SK-N-SH treated with all-trans-retinoic acid at 6 μM for 48 hours (cell line): Measurements from ENCODE around the gene EGFL7.

Experiments
- ATAC-seq: fragments of 200-7000 bp; cut with Tn5 transposase; 3 replicates; pipeline ENCODE4 v1.9.1; 2020; ENCODE audit warnings: mild to moderate bottlenecking, moderate library complexity
- ARNTL ChIP-seq: fragments of 450-650 bp; formaldehyde crosslinking; IDR thresholded peaks from 2 replicates; pipeline ENCODE4 v1.5.0; 2020; ENCODE audit warnings: low read depth, mild to moderate bottlenecking, moderate library complexity, borderline replicate concordance
- BACH2 ChIP-seq: fragments of 250-450 bp; sonication (Bioruptor Pico); IDR thresholded peaks from 2 replicates; pipeline ENCODE4 v1.9.0; 2021; ENCODE audit warnings: mild to moderate bottlenecking, borderline replicate concordance
- CSDC2 ChIP-seq: fragments of 250-450 bp; sonication (Bioruptor Pico); IDR thresholded peaks from 2 replicates; pipeline ENCODE4 v1.5.0; 2020; ENCODE audit warnings: mild to moderate bottlenecking, moderate library complexity
- ESRRG ChIP-seq: fragments of 250-450 bp; sonication (Bioruptor Pico); IDR thresholded peaks from 2 replicates; pipeline ENCODE4 v1.6.1; 2021; ENCODE audit warnings: mild to moderate bottlenecking
- GLIS3 ChIP-seq: fragments of 250-450 bp; sonication (Bioruptor Pico); IDR thresholded peaks from 2 replicates; pipeline ENCODE4 v1.5.0; 2020; ENCODE audit warnings: mild to moderate bottlenecking, moderate library complexity
- ISL1 ChIP-seq: fragments of 250-450 bp; sonication (Bioruptor Pico); IDR thresholded peaks from 2 replicates; pipeline ENCODE4 v2.1.2; 2022; ENCODE audit warnings: mild to moderate bottlenecking, moderate library complexity
- OSR1 ChIP-seq: fragments of 250-450 bp; sonication (Bioruptor Pico); IDR thresholded peaks from 2 replicates; pipeline ENCODE4 v1.8.0; 2022; ENCODE audit warnings: moderate library complexity, mild to moderate bottlenecking, inconsistent platforms
- PATZ1 ChIP-seq: fragments of 250-450 bp; sonication (Bioruptor Pico); IDR thresholded peaks from 2 replicates; pipeline ENCODE4 v1.8.0; 2020; ENCODE audit warnings: mild to moderate bottlenecking, moderate library complexity, borderline replicate concordance
- PPARA ChIP-seq: fragments of 250-450 bp; sonication (Bioruptor Pico); IDR thresholded peaks from 2 replicates; pipeline ENCODE4 v1.5.0; 2020; ENCODE audit warnings: mild to moderate bottlenecking, borderline replicate concordance
- RARB ChIP-seq: fragments of 250-450 bp; sonication (Bioruptor Pico); IDR thresholded peaks from 2 replicates; pipeline ENCODE4 v1.8.0; 2021; ENCODE audit warnings: mild to moderate bottlenecking, moderate library complexity
- SNAI2 ChIP-seq: fragments of 250-450 bp; sonication (Bioruptor Pico); IDR thresholded peaks from 2 replicates; pipeline ENCODE4 v1.5.0; 2020; ENCODE audit warnings: mild to moderate bottlenecking, moderate library complexity
- TCF4 ChIP-seq: fragments of 250-450 bp; sonication (Bioruptor Pico); IDR thresholded peaks from 2 replicates; pipeline ENCODE4 v1.8.0; 2021; ENCODE audit warnings: mild to moderate bottlenecking, moderate library complexity, borderline replicate concordance
- TOX ChIP-seq: fragments of 250-450 bp; sonication (Bioruptor Pico); IDR thresholded peaks from 2 replicates; pipeline ENCODE4 v1.8.0; 2021; ENCODE audit warnings: mild to moderate bottlenecking, moderate library complexity, borderline replicate concordance
- ZC3H10 ChIP-seq: fragments of 250-450 bp; sonication (Bioruptor Pico); IDR thresholded peaks from 2 replicates; pipeline ENCODE4 v1.5.1; 2021; ENCODE audit warnings: mild to moderate bottlenecking, moderate library complexity
- ZFP3 ChIP-seq: fragments of 250-450 bp; sonication (Bioruptor Pico); IDR thresholded peaks from 2 replicates; pipeline ENCODE4 v1.5.0; 2020; ENCODE audit warnings: mild to moderate bottlenecking, moderate library complexity
- ZFP30 ChIP-seq: fragments of 450-650 bp; formaldehyde crosslinking; IDR thresholded peaks from 2 replicates; pipeline ENCODE4 v1.5.0; 2022; ENCODE audit warnings: mild to moderate bottlenecking, moderate library complexity
- ZNF565 ChIP-seq: fragments of 450-650 bp; formaldehyde crosslinking; conservative IDR thresholded peaks from 2 replicates; pipeline ENCODE4 v1.5.0; 2020; ENCODE audit warnings: low read depth, mild to moderate bottlenecking, moderate library complexity
- ZNF70 ChIP-seq: fragments of 450-650 bp; formaldehyde crosslinking; IDR thresholded peaks from 2 replicates; pipeline ENCODE4 v1.5.0; 2020; ENCODE audit warnings: mild to moderate bottlenecking, moderate library complexity
- ZNF8 ChIP-seq: fragments of 450-650 bp; formaldehyde crosslinking; IDR thresholded peaks from 2 replicates; pipeline ENCODE4 v1.5.0; 2020; ENCODE audit warnings: mild to moderate bottlenecking, moderate library complexity
- TF ChIP-seq, protein P1 (sequence below): fragments of 250-450 bp; sonication (Bioruptor Pico); IDR thresholded peaks from 2 replicates; pipeline ENCODE4 v1.8.0; 2021; ENCODE audit warnings: low read depth, mild to moderate bottlenecking, moderate library complexity, borderline replicate concordance
- TF ChIP-seq, protein P2 (sequence below): fragments of 250-450 bp; sonication (Bioruptor Pico); IDR thresholded peaks from 2 replicates; pipeline ENCODE4 v1.5.1; 2021; ENCODE audit warnings: mild to moderate bottlenecking, moderate library complexity
- TF ChIP-seq, protein P3 (sequence below): fragments of 250-450 bp; sonication (Bioruptor Pico); IDR thresholded peaks from 2 replicates; pipeline ENCODE4 v1.5.1; 2020; ENCODE audit warnings: low read depth, mild to moderate bottlenecking, moderate library complexity

Gene EGFL7

DNA sequence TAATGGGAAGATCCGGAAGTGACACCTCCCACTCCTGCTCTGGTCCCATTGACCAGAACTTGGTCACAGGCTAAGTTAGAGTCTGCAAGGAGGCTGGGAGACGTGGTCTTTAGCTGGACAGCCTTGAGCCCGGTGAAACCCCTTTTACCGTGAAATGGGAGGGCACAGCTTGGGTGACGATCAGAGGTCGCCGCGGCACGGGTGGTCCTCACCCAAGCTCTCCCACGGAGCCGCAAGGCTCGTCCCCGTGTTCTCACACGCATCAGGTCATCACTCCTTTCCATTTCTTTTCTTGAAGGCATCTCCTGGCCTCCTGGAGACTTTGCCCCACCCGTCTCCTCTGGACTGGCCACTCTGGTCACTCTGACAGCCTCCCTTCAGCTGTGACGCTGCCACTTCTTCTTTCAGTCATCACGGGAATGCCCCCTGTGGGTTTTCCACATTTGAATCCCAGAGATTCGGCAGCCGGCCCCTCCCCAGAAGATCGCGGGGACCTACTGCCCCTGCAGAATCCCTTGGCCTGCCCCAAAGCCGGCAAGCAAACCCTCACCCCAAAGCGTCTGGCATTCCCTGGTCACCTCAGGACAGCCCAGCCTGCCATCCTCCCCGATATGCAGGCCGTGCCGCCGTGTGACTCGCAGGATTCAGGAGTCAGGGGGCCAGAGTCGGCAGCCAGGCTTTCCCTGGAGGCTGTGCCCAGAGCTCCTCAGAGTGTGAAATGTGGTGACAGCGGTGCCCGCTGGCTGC lies 18.9 kb upstream of the EGFL7 start:
- ATAC-seq, result no peak
- TF ChIP-seq GLIS3 (no peak), ZFP30 (CRISPR knock-in tag) (no peak), ESRRG (CRISPR knock-in tag) (no peak), TOX (CRISPR knock-in tag) (no peak), ISL1 (CRISPR knock-in tag) (no peak)
- TF ChIP-seq, protein P1, sequence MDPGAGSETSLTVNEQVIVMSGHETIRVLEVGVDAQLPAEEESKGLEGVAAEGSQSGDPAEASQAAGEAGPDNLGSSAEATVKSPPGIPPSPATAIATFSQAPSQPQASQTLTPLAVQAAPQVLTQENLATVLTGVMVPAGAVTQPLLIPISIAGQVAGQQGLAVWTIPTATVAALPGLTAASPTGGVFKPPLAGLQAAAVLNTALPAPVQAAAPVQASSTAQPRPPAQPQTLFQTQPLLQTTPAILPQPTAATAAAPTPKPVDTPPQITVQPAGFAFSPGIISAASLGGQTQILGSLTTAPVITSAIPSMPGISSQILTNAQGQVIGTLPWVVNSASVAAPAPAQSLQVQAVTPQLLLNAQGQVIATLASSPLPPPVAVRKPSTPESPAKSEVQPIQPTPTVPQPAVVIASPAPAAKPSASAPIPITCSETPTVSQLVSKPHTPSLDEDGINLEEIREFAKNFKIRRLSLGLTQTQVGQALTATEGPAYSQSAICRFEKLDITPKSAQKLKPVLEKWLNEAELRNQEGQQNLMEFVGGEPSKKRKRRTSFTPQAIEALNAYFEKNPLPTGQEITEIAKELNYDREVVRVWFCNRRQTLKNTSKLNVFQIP, result no peak

GRCh38 chr9:136644343-136644592 lies 18.4 kb upstream of the EGFL7 start:
- no peak for ATAC-seq

GRCh38 chr9:136644593-136645351 lies 17.9 kb upstream of the EGFL7 start:
- ATAC-seq, result no peak; the same call in 2 of the 3 replicates
- no peak for TF ChIP-seq ZNF70 (CRISPR knock-in tag)
- TF ChIP-seq, protein P2, sequence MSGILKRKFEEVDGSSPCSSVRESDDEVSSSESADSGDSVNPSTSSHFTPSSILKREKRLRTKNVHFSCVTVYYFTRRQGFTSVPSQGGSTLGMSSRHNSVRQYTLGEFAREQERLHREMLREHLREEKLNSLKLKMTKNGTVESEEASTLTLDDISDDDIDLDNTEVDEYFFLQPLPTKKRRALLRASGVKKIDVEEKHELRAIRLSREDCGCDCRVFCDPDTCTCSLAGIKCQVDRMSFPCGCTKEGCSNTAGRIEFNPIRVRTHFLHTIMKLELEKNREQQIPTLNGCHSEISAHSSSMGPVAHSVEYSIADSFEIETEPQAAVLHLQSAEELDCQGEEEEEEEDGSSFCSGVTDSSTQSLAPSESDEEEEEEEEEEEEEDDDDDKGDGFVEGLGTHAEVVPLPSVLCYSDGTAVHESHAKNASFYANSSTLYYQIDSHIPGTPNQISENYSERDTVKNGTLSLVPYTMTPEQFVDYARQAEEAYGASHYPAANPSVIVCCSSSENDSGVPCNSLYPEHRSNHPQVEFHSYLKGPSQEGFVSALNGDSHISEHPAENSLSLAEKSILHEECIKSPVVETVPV (CRISPR knock-in tag), result no peak
- no peak for TF ChIP-seq ISL1 (CRISPR knock-in tag)
- no peak for TF ChIP-seq ZNF8 (CRISPR knock-in tag)
- no peak for TF ChIP-seq ZC3H10 (CRISPR knock-in tag)
- no peak for TF ChIP-seq SNAI2 (CRISPR knock-in tag)
- TF ChIP-seq PATZ1 (CRISPR knock-in tag), result no peak
- TF ChIP-seq OSR1, result no peak
- TF ChIP-seq RARB, result no peak
- no peak for TF ChIP-seq TCF4
- no peak for TF ChIP-seq PPARA (CRISPR knock-in tag)
- TF ChIP-seq, protein P1, result no peak
- TF ChIP-seq TOX (CRISPR knock-in tag), result no peak
- no peak for TF ChIP-seq ZNF565 (CRISPR knock-in tag)
- TF ChIP-seq ESRRG (CRISPR knock-in tag), result no peak

More at GRCh38 chr9:136644343-136644592, 18.4 kb upstream of the EGFL7 start:
- TF ChIP-seq ZFP3 (no peak), TCF4 (no peak), ZFP30 (CRISPR knock-in tag) (no peak), TOX (CRISPR knock-in tag) (no peak), ESRRG (CRISPR knock-in tag) (no peak), RARB (no peak), ZC3H10 (CRISPR knock-in tag) (no peak), BACH2 (CRISPR knock-in tag) (no peak), OSR1 (no peak), CSDC2 (CRISPR knock-in tag) (no peak), ISL1 (CRISPR knock-in tag) (no peak), ARNTL (CRISPR knock-in tag) (no peak), ZNF565 (CRISPR knock-in tag) (no peak), PATZ1 (CRISPR knock-in tag) (no peak), ZNF8 (CRISPR knock-in tag) (no peak)
- TF ChIP-seq, protein P3, sequence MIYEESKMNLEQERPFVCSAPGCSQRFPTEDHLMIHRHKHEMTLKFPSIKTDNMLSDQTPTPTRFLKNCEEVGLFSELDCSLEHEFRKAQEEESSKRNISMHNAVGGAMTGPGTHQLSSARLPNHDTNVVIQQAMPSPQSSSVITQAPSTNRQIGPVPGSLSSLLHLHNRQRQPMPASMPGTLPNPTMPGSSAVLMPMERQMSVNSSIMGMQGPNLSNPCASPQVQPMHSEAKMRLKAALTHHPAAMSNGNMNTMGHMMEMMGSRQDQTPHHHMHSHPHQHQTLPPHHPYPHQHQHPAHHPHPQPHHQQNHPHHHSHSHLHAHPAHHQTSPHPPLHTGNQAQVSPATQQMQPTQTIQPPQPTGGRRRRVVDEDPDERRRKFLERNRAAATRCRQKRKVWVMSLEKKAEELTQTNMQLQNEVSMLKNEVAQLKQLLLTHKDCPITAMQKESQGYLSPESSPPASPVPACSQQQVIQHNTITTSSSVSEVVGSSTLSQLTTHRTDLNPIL (CRISPR knock-in tag), result no peak
- TF ChIP-seq, protein P2 (CRISPR knock-in tag), result no peak
